ENCODE measurements around the gene PSMG1. TPM values are rescaled to one million over a fixed set of nuclear protein-coding genes. Genes with fewer than 3 reads are reported as not detected.

The PSMG1 gene
- total and polyA plus RNA-seq, 10 of the 15 experiments (the other 5 are each of a cell fraction or from before 2014, with no cell fraction given): 21.3 to 248 (median 121) TPM

DNA sequence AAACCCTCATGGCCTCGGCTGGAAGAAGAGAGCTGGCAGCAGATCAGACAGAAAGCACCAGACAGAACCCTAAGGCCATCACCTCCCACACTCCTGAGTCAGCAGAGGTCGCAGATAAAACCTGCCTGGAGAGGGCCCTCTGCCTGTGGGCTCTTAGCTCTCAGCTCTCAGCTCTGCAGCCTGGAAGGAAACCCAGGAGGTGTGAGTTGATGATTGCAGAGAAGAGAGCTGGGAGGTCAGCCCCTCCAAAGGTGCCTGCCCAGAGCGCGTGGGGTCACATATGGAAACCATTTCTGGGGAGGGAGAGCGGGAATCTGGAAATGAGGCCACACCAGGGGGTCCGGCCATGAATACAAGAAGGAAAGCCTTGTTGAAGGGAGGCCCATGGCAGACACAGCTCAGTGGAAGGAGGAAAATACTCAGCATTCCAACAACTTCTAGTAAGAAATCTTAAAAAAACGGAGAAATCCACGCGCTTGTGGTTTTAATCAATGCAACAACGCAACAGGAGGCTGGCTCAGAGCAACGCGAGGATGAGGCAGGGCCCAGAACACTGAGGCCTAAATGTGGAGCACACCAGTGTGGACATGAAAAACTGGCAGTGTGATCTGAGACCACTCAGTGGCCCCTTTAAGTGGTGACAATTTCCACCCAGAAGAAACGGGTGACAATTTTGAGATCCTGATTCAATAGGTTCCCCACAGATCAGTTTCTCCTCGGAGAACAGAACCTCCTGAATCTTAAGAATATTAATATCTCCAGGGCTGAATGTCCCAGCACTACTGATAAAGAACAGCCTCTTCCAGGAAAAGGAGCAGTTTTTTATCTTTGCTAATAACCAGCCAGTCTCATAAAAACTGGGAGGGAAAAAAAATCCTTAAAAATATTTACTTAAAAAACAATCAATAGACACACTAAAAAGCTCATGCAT lies 45.7 kb downstream of the PSMG1 start (continued):
- TF ChIP-seq, protein P1, sequence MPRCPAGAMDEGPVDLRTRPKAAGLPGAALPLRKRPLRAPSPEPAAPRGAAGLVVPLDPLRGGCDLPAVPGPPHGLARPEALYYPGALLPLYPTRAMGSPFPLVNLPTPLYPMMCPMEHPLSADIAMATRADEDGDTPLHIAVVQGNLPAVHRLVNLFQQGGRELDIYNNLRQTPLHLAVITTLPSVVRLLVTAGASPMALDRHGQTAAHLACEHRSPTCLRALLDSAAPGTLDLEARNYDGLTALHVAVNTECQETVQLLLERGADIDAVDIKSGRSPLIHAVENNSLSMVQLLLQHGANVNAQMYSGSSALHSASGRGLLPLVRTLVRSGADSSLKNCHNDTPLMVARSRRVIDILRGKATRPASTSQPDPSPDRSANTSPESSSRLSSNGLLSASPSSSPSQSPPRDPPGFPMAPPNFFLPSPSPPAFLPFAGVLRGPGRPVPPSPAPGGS (IDR thresholded peaks at IDR 0.05; ENCODE audit: borderline replicate concordance, insufficient read depth, low read depth, low read length, poor library complexity, severe bottlenecking): no peak
- TF ChIP-seq, protein P2, sequence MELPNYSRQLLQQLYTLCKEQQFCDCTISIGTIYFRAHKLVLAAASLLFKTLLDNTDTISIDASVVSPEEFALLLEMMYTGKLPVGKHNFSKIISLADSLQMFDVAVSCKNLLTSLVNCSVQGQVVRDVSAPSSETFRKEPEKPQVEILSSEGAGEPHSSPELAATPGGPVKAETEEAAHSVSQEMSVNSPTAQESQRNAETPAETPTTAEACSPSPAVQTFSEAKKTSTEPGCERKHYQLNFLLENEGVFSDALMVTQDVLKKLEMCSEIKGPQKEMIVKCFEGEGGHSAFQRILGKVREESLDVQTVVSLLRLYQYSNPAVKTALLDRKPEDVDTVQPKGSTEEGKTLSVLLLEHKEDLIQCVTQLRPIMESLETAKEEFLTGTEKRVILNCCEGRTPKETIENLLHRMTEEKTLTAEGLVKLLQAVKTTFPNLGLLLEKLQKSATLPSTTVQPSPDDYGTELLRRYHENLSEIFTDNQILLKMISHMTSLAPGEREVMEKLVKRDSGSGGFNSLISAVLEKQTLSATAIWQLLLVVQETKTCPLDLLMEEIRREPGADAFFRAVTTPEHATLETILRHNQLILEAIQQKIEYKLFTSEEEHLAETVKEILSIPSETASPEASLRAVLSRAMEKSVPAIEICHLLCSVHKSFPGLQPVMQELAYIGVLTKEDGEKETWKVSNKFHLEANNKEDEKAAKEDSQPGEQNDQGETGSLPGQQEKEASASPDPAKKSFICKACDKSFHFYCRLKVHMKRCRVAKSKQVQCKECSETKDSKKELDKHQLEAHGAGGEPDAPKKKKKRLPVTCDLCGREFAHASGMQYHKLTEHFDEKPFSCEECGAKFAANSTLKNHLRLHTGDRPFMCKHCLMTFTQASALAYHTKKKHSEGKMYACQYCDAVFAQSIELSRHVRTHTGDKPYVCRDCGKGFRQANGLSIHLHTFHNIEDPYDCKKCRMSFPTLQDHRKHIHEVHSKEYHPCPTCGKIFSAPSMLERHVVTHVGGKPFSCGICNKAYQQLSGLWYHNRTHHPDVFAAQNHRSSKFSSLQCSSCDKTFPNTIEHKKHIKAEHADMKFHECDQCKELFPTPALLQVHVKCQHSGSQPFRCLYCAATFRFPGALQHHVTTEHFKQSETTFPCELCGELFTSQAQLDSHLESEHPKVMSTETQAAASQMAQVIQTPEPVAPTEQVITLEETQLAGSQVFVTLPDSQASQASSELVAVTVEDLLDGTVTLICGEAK (IDR thresholded peaks at IDR 0.05; ENCODE audit: borderline replicate concordance): no peak

DNA sequence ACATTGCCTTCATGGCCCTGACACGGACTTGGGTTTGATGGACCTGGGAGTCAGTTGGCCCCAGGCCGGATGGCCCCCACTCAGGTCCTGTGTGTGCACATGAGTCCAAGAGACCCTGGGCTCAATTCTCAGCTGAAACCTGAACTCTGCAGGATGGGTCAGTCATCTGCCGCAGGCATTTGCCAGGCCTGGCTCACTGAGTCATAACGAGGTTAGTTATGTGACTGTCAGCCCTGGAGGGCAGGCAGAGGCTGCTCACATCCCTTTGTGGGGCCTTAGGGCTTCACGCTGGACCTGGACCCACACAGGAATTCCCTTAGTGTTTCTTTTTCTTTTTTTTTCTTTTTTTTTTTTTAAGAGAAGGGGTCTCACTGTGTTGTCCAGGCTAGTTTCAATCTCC lies 46.5 kb downstream of the PSMG1 start:
- Histone ChIP-seq H3K27me3 (replicated peaks in 1 of 2; ENCODE audit: control insufficient read depth in 2 of 2, insufficient read depth in 2 of 2, low read length in 1 of 2) (0 out of 4 replicates have a peak, but pooled peaks cover 0 to under 1% of the 10 kb centered on the region in 2 experiments), H3K4me1 (ENCODE audit: control insufficient read depth, insufficient read depth, low read length) (no peaks in the 10 kb centered on the region), H3K36me3 (ENCODE audit: control insufficient read depth in 2 of 2, insufficient read depth in 2 of 2, low read length in 1 of 2) (no peaks in the 10 kb centered on the region), H3K4me2 (ENCODE audit: control insufficient read depth, insufficient read depth) (no peak overlapping the region), H2AFZ (ENCODE audit: control insufficient read depth, low read depth, low read length) (no peak overlapping the region), H3K79me2 (ENCODE audit: control insufficient read depth, insufficient read depth, low read length) (no peaks in the 10 kb centered on the region), H3K9ac (ENCODE audit: control insufficient read depth, insufficient read depth, low read length) (no peak overlapping the region), H3K9me3 (replicated peaks; ENCODE audit: control insufficient read depth, insufficient read depth, low read length) (no peaks in the 10 kb centered on the region), H3K4me3 (no peak overlapping the region), H4K20me1 (ENCODE audit: control insufficient read depth, insufficient read depth) (no peaks in the 10 kb centered on the region), H3K27ac (ENCODE audit: control insufficient read depth, insufficient read depth) (no peak overlapping the region)
- RAD21 ChIA-PET (ENCODE audit: unreplicated experiment): no interaction called here
- FAIRE-seq: no peak
- POLR2A ChIA-PET: no interaction called here
- no peak for DNase-seq (ENCODE audit: low read depth, low spot score)
- in situ Hi-C loops (cut with MboI): no loop called here
- TF ChIP-seq, protein P3, sequence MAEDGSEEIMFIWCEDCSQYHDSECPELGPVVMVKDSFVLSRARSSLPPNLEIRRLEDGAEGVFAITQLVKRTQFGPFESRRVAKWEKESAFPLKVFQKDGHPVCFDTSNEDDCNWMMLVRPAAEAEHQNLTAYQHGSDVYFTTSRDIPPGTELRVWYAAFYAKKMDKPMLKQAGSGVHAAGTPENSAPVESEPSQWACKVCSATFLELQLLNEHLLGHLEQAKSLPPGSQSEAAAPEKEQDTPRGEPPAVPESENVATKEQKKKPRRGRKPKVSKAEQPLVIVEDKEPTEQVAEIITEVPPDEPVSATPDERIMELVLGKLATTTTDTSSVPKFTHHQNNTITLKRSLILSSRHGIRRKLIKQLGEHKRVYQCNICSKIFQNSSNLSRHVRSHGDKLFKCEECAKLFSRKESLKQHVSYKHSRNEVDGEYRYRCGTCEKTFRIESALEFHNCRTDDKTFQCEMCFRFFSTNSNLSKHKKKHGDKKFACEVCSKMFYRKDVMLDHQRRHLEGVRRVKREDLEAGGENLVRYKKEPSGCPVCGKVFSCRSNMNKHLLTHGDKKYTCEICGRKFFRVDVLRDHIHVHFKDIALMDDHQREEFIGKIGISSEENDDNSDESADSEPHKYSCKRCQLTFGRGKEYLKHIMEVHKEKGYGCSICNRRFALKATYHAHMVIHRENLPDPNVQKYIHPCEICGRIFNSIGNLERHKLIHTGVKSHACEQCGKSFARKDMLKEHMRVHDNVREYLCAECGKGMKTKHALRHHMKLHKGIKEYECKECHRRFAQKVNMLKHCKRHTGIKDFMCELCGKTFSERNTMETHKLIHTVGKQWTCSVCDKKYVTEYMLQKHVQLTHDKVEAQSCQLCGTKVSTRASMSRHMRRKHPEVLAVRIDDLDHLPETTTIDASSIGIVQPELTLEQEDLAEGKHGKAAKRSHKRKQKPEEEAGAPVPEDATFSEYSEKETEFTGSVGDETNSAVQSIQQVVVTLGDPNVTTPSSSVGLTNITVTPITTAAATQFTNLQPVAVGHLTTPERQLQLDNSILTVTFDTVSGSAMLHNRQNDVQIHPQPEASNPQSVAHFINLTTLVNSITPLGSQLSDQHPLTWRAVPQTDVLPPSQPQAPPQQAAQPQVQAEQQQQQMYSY (CRISPR knock-in tag; IDR thresholded peaks at IDR 0.05): no peak
- no peak for TF ChIP-seq NR2F1 (conservative IDR thresholded peaks at IDR 0.05)
- TF ChIP-seq, protein P4, sequence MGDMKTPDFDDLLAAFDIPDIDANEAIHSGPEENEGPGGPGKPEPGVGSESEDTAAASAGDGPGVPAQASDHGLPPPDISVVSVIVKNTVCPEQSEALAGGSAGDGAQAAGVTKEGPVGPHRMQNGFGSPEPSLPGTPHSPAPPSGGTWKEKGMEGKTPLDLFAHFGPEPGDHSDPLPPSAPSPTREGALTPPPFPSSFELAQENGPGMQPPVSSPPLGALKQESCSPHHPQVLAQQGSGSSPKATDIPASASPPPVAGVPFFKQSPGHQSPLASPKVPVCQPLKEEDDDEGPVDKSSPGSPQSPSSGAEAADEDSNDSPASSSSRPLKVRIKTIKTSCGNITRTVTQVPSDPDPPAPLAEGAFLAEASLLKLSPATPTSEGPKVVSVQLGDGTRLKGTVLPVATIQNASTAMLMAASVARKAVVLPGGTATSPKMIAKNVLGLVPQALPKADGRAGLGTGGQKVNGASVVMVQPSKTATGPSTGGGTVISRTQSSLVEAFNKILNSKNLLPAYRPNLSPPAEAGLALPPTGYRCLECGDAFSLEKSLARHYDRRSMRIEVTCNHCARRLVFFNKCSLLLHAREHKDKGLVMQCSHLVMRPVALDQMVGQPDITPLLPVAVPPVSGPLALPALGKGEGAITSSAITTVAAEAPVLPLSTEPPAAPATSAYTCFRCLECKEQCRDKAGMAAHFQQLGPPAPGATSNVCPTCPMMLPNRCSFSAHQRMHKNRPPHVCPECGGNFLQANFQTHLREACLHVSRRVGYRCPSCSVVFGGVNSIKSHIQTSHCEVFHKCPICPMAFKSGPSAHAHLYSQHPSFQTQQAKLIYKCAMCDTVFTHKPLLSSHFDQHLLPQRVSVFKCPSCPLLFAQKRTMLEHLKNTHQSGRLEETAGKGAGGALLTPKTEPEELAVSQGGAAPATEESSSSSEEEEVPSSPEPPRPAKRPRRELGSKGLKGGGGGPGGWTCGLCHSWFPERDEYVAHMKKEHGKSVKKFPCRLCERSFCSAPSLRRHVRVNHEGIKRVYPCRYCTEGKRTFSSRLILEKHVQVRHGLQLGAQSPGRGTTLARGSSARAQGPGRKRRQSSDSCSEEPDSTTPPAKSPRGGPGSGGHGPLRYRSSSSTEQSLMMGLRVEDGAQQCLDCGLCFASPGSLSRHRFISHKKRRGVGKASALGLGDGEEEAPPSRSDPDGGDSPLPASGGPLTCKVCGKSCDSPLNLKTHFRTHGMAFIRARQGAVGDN (IDR thresholded peaks at IDR 0.05): no peak
- CTCF ChIA-PET: interaction anchor here (0.7 to 2.6 kb wide), 3 partner anchors 402 to 1322 kb away, joined by 3 to 18 read pairs (median 3); no protein-coding TSS in a partner anchor
- no peak for ATAC-seq
- 33% methylated on average over 5 of the region's 5 CpGs for WGBS (ENCODE audit: insufficient coverage, insufficient replicate concordance, low lambda C conversion rate, missing lambda C conversion rate)
- no TSS peak for BruUV-seq (replicated peaks)
- intact Hi-C loops (cut with micrococcal nuclease; ENCODE audit: unreplicated experiment): loop anchor here (5.0 kb wide), 1 partner anchor 629 kb away; no protein-coding TSS in a partner anchor
- SMC1A ChIA-PET (ENCODE audit: uncharacterized antibody, unreplicated experiment): interaction anchor here (1.2 to 2.0 kb wide), 2 partner anchors 9 to 468 kb away, joined by 3 to 6 read pairs; no protein-coding TSS in a partner anchor

Measured in GM12878 (cell line).